GM12864 (cell line): ENCODE results near the gene HLF.

Source experiments
- DNase-seq: peaks from one replicate; pipeline ENCODE4 v3.0.0-alpha.2; 2011; ENCODE audit warnings: low read depth
- H3K4me3 ChIP-seq: 2 replicates; pipeline ENCODE4 v1.5.1; 2011; ENCODE audit warnings: mild to moderate bottlenecking, low read depth, low read length, control low read depth
- TF ChIP-seq, protein P1 (sequence below): IDR thresholded peaks from 2 replicates; pipeline ENCODE4 v1.5.1; 2011; ENCODE audit warnings: low read depth, mild to moderate bottlenecking, moderate library complexity, low read length, control low read depth, inconsistent platforms; ENCODE audit errors: missing control alignments

HLF gene

DNA sequence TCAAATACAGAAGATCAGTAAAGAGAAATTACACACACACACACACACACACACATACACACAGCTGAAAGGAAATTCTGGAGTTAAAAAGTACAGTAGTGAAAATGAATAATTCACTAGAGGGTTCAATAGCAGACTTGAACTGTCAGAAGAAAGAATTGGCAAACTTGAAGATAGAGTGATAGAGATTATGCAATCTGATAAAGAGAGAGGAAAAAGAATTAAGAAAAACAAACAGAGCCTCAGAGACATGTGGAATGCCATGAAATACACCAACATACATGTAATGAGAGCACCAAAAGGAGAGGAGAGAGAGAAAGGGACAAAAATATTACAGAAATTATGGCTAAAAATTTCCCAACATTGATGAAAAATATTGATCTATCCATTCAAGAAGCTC is 96.2 kb downstream of the HLF start:
- TF ChIP-seq, protein P1, sequence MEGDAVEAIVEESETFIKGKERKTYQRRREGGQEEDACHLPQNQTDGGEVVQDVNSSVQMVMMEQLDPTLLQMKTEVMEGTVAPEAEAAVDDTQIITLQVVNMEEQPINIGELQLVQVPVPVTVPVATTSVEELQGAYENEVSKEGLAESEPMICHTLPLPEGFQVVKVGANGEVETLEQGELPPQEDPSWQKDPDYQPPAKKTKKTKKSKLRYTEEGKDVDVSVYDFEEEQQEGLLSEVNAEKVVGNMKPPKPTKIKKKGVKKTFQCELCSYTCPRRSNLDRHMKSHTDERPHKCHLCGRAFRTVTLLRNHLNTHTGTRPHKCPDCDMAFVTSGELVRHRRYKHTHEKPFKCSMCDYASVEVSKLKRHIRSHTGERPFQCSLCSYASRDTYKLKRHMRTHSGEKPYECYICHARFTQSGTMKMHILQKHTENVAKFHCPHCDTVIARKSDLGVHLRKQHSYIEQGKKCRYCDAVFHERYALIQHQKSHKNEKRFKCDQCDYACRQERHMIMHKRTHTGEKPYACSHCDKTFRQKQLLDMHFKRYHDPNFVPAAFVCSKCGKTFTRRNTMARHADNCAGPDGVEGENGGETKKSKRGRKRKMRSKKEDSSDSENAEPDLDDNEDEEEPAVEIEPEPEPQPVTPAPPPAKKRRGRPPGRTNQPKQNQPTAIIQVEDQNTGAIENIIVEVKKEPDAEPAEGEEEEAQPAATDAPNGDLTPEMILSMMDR, result no peak
- DNase-seq, result no peak

GRCh38 chr17:55363033-55363432 is 98.3 kb downstream of the HLF start:
- DNase-seq, result no peak
- H3K4me3 ChIP-seq, result no peak overlapping the region
- TF ChIP-seq, protein P1, result no peak

More for the DNA sequence above, 96.2 kb downstream of the HLF start:
- no peak overlapping the region for H3K4me3 ChIP-seq

DNA sequence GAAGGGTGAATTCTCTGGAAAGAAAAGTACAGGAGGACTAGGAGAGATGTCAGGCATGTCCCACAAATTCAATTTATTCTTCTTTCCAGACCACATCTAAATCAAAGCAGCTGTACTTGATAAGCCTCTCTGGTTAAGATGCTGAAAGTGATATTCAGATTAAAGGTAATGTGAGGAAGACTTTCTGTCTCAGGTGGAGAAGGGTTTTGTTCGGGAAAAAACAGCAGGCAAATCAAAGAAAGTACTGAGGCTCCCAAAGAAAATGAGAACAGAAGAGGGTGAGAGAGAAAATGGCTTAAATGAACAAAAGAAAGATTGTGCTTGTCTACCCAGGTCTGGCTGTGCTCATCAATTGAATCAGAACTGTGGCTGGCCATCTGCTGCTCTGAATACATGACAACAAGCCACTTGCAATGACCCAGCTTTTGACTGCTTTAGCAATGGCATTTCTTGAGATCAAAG is 101.3 kb downstream of the HLF start:
- no peak for DNase-seq
- TF ChIP-seq, protein P1, result no peak
- no peak overlapping the region for H3K4me3 ChIP-seq

GRCh38 chr17:55368706-55369105 is 103.9 kb downstream of the HLF start:
- DNase-seq, result no peak
- TF ChIP-seq, protein P1, result no peak
- no peak overlapping the region for H3K4me3 ChIP-seq
